ENCODE measurements around the gene MYO5C.
"Not testable (repeated sequence)": the region's sequence is repeated elsewhere in the genome, so short reads cannot be mapped to it uniquely, and the experiment has no call there.

The MYO5C gene

DNA sequence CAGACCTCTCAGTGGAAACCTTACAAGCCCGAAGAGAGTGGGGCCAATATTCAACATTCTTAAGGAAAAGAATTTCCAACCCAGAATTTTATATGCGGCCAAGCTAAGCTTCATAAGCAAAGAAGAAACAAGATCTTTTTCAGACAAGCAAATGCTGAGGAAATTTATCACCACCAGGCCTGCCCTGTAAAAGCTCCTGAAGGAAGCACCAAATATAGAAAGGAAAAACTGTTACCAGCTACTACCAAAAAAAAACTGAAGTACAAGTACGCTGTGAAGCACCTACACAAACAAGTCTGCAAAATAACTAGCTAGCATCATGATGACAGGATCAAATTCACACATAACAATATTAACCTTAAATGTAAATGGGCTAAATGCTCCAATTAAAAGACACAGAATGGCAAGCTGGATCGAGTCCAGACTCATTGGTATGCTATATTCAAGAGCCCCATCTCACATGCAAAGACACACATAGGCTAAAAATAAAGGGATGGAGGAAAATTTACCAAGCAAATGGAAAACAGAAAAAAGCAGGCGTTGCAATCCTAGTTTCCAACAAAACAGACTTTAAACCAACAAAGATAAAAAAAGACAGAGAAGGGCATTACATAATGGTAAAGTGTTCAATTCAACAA is 130.0 kb downstream of the MYO5C start:
- not testable (repeated sequence) for DNase-seq

DNA sequence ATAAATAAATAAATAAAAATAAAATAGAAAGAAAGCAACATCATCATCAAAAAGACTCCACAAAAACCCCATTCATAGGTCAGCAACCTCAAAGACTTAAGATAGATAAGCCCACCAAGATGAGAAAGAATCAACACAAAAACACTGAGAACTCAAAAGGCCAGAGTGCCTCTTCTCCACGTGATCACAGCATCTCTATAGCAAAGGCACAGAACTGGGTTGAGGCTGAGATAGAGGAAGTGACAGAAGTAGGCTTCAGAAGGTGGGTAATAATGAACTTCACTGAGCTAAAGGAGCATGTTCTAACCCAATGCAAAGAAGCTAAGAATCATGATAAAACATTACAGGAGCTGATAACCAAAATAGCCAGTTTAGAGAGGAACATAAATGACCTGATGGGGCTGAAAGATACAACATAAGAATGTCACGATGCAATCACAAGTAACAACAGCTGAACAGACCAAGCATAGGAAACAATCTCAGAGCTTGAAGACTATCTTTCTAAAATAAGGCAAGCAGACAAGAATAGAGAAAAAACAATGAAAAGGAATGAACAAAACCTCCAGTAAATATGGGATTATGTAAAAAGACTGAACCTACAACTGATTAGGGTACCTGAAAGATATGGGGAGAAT is 130.9 kb downstream of the MYO5C start:
- DNase-seq = no peak

DNA sequence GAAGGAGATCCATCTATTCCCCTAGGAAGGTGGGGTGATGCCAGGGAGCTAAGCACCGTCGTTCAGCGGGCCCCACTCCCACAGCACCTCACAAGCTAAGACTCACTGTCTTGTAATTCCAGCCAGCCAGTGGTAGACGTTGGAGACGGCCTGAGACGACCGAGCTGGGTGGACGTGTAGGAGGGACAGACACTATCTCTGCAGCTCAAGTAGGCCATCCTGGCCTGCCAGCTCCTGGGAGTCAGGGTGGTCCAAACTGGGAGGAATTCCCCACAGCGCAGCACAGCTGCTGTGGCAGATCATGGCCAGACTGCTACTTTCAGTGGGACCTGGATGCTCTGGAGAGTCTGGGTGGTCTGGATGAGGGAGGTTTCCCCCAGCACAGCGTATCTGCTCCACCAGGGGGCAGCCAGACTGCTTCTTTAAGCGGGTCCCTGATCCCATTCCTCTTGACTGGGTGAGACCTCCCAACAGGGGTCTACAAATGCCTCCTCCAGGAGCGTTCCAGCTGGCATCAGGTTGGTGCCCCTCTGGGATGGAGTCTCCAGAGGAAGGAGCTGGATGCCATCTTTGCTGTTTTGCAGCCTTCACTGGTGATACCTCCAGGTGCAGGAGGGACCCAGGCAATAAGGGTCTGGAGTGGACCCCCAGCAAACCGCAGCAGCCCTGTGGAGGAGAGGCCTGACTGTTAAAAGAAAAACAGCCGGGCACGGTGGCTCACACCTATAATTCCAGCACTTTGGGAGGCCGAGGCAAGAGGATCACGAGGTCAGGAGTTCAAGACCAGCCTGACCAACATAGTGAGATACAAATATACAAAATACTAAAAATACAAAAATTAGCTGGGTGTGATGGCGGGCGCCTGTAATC is 132.0 kb downstream of the MYO5C start:
- DNase-seq = peak; percentile 8

DNA sequence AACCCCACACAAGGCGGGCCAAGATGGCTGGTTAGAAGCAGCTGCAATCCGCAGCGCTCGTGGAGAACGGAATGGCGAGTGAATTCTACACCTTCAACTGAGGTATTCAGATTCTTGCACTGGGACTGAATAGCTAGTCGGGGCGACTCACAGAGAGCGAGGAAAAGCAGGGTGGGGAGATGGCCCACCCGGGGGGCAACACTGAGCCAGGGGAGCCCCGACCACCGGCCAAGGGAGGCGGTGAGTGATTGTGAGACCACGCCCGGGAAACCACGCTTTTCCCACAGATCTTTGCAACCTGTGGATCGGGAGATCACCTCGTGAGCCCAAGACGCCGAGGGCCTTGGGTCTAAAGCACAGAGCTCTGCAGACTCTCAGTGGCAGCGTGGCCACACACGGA is 132.7 kb downstream of the MYO5C start:
- no peak for DNase-seq

DNA sequence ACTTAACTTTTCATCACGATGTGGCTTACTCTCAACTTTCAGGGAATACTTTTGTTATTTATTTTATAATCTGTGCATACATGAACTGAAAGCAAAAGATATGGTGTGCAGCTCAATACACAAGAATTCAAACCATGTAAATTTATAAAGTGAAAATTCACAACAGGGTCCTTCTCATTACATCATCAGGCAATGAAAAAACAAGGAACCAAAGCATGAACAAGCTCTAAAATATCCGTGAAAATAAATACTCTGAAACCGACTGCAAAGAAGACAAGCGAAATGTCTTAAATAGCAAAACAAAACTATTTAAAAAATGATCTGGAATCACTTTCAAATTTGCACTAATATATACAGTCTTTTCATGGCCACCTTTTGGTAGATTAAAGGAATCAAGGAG is 133.3 kb downstream of the MYO5C start:
- no peak for DNase-seq

DNA sequence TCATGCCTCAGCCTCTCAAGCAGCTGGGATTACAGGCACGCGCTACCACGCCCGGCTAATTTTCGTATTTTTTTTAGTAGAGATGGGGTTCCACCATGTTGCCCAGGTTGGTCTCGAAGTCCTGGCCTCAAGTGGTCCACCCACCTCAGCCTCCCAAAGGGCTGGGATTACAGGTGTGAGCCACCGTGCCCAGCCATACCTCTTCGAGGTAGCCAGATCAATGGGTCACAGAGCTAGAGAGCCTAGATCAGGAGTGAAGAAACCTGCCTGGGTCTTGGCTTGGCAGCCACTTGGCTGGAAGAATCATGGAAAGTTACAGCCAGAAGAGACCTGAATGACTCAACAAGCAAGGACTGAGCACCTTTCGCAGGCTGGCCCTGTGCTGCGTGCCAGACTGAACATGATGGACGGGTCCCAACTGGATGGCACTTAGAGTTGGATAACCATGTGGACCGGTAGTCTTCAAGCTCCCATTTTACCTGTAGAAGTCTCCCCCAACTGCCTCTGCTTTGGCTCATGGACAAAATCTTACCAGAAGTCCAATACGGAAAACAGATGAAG is 134.1 kb downstream of the MYO5C start:
- no peak for DNase-seq

DNA sequence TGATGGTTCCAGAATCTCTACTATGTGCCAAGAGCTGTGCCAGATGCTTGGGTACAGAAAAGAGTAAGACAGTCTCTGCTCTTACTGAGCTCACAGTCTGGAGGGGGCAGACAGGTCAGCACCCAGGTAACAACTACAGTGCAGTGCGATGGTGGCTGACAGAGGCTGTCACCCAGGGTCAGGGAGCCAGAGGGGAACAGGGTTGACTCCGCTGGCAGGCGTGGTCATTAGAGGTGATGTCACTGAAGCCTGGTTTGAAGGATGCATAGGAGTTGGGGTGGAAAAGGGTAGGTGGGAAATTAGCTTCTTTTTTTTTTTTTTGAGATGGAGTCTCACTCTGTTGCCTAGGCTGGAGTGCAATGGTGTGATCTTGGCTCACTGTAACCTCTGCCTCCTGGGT is 136.0 kb downstream of the MYO5C start:
- DNase-seq = no peak

DNA sequence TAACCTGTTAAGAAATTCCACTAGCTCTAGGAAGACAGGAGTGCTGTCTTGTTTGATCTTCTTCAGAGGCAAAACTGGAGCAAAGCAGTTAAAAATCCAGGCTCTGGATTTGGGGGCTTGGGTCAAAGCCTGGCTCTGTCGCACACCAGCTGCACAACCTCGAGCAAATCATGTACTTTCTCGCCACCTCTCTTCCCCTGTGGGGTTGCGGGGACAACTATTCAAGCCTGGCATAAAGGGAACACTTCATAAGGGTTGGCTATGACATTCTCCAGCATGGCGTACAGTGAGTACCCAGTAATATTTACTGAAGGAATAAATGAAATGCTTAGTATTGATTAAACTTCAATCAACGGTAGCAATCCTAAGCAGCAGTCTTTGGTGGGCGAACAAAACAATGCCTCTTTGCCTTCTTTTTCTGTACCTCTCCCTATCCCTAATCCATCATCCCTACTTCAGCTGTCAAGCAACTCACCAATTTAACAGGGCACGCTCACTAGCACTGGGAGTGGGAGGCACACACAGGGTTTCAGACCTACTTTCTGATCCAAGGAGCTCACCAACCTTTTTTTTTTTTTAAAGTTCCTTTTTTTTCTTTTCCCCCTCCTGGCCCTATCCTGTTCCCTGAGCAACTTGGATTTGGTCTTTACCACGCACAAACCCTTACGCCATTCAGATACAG is 137.4 kb downstream of the MYO5C start:
- DNase-seq = no peak

DNA sequence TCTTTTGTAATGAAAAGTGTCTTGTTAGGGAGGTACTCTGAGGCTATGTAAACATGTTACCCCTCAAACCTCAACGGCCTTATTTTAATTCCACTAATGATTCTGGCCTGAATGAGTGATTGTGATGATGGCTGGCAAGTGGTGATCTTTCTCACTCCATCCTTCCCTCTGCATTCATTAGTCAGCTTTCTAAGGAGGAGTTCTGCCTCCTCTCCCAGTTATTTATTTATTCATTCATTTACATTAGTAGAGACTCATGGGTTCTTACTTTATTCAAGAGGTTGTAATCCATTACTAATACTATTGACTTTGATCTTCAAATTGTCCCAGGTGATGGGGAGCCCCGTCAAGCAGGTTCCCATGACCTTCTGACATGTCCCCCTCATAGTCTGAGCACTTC is 139.7 kb downstream of the MYO5C start:
- no peak for DNase-seq

DNA sequence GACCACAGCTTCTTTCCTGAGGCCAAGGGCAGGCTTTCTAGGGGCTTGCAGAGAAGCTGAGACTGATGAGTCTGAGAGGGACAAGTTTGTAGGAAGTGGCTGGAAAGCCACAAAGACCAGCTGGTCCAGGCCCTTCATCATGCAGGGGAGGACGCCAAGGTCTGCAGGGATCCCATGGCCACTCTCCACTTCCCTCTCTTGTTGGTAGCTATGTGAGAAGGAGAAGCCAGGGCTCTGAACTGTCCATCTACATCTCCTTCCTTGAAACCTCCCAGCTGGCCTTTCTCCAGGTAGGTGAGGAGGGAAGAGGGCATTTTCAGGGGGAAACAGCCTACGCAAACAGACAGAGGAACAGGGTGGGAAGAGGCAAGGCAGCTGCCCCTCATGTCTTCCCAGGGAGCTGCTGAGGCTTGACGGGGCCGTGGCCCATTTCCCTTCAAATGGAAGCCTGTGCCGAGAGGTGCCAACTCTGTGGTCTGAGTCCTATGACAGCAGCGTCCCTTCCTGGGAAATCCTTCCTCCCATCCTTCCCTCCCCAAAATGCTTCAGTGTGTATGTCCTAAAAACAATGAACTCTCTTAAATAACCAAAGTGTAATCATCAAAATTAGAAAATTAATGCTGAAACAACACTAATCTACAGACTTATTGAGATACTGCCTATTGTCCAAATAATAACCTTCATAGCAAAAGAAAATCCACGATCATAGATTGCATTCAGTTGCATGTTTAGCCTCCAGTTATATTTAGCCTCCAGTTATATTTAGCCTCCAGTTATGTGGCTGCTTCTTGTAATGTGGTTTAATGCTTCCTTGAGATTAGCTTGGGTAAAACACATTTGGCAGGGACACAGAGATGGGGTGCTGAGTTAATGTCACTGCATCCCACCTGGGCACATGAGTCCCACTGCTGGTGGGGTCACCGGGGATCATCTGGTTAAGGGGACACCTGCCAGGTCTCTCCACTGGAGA is 140.4 kb downstream of the MYO5C start:
- no peak for DNase-seq

DNA sequence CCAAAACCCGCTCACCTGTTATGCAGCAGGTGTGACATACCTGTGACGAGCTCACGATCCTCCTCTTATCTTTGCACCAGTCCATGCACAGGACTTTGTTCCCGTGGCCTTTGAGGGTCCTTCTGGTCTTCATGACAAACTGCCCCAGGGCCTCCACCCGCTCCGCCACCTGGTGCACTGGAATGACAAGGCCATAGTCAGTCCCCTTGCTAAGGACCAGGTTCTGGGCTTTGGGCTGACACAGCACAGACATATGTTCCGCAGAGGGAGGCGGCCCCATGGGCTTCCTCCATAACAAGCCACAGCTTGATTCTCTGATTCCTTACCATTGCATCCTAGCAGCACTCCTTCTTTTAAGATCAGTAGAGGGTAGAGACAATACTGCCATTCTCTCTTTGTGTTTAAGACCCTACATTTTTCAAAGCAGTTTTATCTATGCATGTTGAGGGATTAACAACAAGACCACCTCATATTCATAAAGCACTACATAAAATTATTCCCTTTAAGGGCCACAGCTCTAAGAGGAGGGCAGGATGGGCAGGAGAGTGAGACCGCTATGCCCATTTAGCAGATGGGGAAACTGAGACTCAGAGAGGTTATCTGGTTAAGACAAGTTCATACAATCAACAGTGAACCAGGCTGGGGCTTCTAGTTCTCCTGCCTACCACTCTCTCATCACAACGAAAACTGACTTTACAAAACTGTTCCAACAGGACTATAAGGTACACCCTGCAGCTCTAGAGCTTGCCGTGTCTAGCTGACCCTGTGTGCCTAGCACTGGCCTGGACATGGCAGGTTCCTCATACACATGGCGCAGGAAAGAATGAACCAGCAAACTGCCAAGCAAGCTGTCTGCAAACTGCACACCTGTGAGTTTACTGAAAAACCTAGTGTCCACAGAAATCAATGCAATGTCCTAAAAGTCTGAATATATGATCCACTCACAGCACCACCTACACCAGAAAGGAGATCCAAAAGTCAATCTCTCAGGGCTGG is 141.4 kb downstream of the MYO5C start:
- DNase-seq = no peak

DNA sequence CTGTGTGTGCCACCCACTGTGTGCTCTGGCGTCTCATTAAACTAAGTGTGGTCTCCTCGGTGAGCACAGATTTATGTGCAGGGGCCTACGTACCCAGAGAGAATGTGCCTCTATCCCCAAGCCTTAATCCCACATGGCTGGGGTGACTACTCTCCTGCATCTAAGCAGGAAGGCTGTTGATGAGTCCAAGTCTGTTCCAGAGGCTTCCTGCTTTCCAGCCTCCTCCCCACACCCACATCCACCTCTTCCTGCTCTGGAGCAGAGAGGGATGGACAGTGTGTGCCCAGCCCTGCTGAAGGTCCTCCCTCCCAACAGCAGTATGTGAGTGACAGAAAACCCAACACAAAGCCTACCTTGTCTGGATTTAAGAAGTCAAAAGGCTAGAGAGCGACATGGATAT is 144.3 kb downstream of the MYO5C start:
- no peak for DNase-seq

DNA sequence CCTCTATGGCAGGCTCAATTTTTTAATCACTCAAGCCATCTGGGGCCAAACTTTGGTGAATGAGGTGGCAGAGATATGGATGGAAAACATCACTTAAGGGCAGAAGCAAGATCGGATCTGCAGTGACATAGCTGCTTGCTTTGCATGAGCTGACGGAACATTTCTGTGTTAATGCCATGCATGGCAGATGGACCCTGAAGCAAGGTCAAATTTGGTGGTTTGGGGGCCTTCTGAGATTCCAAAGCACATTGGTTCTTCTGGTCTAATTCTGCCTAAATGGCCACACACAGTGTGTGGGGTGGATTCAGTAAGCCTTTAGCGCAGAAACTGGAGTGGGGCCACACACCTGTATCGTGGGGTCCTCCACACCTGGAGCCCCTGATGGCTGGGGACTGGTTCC is 144.7 kb downstream of the MYO5C start:
- DNase-seq = no peak

DNA sequence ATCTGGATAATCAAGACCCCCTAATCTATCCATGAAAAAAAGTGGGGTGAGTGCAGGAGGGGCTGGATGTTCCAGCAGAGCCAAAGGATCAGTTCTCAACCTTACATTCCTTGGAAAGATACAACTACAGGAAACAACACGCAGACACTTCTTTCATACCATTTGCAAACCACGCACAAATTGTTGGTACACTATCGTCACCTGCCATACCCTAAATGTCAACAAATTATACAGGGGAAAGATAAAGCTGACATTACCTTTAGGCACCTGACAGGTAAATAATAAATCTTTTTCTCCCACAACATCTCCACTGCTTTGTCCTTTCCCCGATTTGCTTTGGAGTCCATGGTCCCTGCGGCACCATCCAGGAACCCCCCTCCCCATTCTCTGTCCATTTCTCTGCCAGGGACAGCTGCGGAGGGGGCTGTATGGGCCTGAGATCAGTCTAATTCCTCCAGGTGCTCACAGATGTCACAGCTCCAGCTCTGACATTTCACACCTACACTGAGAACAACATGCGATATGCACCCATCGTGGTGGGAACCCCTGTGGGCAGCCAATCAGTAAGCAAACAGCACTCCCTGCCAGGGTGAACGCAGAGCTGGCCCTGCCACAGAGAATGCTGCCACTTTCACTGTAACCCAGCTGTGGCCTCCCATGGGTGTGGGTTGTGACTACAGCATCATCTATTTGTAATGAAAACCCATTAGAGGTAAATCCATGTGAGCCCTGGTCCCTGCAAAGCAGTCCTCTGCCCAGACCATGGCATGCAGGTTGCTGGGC is 145.4 kb downstream of the MYO5C start:
- DNase-seq = no peak

DNA sequence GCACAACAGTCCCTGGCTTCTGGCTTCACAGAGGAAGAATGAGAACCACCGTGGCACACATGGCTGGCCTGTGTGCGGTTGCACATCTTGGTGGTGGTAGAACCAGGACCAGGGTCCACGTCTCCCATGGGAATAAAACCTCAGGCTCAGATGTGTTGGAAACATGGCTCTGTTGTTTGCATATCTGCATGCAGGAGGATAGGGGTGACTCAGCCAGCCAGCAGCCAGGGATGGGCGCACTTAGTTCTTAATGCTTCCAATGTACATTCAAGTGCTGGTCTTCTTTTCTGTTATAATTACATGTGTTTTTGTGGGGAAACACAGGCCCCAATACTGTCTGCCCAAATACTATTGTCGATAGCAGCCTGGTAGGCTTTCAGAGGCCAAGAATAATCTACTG is 147.2 kb downstream of the MYO5C start:
- DNase-seq = no peak

DNA sequence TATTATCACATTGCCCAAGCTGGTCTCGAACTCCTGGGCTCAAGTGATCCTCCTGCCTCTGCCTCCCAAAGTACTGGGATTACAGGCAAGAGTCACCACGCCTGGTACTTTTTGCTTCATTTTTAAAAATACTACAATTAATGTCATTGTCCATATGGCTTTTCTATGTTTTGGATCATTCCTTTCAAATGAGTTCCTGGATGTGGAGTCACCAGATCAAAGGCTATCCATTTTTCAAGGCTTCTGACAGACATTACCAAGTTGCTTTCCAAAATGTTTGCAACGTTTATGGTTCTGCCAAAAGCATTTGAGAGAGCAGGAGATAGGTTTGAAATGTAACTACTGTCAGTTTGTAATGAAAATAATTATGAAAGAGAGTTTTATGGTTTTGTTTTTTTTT is 148.8 kb downstream of the MYO5C start:
- no peak for DNase-seq

DNA sequence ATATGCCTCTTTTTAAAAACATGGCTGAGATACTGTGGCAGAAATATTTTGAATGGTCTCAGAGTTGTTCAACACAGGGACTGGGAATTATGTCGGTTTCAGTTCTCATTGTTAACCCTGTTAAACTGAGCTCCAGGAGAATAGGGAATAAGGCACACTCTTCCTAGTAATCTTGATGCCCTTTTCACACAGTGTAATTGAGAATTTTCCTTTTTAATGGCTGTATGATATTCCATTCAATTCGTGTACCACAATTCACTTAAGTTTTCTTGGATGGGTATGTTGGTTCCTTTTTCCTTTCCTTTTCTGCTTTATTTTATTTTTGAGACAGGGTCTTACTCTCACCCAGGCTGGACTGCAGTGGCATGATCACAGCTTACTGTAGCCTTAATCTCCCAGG is 149.3 kb downstream of the MYO5C start:
- DNase-seq = no peak

DNA sequence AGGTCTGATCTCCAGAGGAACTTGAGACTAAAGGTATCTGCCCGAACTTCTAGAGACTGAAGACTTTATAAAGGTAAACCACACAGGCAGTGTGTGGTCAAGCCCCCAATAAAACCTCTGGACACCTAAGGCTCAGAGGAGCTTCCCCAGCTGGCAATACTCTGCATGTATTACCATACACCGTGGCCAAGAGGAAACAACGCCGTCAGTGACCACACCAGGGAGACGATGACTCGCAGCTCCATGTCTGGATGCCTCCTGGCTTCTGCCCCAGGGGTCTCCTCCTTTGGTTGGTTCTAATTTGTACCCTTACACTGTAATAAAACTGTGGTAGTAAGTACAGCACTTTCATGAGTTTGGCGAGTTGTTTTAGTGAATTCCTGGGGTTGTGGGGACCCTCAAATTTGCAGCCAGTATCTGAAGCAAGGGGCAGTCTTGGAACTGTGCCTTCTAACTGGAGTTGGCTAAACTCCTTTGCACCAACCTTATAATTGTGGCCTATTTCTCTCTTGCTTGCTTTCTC is 150.9 kb downstream of the MYO5C start:
- DNase-seq = no peak

DNA sequence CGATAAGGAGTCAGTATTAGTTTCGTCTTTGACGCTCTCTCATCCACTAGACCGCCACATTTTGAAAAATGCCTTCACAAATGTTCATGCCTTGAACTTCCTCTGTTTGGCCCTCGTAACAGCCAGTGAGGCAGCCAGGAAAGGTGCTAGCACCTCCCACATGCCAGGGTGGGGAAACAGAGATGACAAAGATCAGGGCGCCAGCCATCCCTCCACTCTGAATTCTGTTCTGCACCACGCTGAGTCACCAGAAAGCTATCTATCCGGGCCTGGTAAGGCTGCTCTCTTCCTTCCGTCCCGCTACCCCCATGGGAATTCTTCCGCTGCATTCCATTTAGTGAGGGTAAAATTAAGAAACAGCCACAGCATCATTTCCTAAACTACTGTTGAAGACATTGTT is 151.7 kb downstream of the MYO5C start:
- no peak for DNase-seq

Measured in stimulated activated CD4-positive, alpha-beta T cell treated with anti-CD3 and anti-CD28 coated beads, Interleukin-4, amount 100 ng/mL, for 1 hour (primary cell).